EL (cell line): ENCODE measurements around the gene RNF41.
A peak's percentile ranks its signal among the peaks of the same experiment; 100 is the strongest.

ENCODE experiments used
- DNase-seq: peaks from one replicate; pipeline ENCODE4 v3.0.0-alpha.2; 2016

Gene RNF41

DNA sequence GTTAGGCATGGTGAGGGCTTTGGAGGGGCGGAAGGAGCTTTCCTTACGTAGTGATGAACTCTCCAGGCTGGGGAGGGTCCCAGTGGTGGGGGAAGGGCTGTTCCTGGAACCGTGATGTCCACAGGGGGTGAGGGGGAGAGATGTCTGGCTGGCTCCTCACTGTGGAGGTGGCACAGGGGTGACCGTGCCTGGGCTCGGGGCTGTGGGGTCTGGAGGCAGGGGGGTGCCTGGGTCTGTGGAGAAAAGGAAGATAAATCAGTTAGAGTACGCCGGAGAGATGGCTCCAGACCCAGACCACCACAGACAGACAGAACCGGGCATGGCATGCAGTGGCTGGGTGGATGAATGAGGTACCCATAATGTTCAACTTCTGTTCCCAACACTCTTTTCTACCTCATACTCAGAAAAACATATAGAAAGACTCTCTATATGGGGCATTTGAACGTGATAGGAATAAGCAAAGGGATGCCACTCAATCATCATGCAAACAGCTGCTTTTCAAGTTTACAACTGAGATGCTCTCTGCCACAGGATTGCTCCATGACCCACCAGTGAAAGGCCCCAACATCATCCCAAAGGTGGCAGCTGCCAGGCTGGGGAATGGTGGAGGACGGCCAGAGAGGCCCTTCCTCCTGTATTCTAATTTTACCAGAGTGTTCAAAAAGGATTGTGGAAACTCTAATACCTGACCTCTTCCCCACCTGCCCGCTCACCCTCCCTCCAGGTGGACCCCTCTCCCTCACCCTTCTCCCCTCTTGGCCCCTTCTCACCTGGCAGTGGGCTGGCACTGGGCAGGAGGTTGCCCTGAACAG, 58.0 kb downstream of the RNF41 start:
- peak; percentile 28 for DNase-seq

DNA sequence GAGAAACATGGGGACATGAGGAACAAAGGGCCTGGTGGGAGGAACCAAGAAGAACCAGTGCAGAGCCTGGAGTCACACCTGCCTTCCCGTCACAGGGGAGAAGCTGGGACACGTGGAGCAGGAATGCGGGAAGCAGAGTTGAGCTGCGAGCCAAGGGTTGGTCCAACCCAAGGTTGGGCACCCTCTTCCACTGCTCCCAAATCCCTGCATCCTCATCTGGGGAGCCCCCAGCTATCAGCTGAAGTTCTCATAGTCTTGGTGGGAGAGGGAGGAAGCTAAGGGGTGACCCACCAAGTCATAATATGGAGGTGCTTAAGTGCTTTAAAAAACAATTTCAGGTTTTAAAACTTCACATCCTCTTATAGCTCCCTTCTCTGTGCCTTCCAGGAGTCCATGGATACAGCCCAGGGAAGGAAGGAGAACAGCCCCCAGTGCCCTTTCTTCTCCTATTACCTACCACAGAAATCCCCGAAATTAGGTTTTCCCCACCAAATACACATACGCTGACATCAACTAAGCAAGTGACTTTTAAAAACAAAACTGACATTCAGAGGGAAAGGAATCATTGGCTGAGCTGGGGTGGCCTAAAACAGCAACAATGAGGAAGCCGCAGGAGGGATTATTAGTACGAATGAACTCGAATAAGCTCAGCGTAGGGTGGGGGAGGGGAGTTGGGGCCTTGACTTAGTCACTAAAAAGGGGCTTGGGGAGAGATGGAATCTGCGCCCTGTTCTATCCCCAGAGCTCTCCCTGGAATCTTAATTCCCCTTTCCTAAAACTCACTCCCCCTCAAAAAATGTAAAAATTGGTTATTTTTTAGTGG, 59.0 kb downstream of the RNF41 start:
- DNase-seq: peak; percentile 33

DNA sequence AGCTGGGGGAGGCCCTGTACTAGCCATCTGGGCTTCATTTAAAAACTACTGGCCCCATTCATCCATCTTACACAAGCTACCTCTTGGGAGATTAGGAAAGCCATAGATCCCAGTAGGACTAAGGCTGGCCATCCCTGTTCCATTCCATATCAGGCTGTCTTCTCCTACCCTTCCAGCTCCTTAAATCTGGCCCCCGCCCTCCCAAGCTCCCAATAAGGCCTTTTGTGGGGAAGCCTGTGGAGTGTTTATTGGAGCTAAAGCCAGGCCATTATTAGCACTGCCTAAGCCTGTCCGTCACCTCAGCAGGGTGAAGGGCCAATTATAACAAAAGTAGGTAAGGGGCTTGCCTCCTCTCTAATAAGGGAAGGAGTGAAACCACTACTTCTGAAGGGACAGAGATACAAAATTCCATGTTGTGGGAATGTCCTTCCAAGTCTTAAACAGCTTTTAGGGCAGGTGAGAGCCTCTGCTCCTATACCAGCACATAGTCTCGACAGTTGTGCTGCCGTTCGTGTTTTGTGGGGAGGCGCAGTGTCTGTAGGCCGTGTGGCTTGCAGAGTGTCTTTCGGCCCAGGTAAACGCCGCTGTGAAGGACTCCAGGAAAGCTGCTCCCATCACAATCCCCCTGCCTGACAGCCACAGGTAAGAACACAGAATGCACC, 59.9 kb downstream of the RNF41 start:
- peak; percentile 23 for DNase-seq

DNA sequence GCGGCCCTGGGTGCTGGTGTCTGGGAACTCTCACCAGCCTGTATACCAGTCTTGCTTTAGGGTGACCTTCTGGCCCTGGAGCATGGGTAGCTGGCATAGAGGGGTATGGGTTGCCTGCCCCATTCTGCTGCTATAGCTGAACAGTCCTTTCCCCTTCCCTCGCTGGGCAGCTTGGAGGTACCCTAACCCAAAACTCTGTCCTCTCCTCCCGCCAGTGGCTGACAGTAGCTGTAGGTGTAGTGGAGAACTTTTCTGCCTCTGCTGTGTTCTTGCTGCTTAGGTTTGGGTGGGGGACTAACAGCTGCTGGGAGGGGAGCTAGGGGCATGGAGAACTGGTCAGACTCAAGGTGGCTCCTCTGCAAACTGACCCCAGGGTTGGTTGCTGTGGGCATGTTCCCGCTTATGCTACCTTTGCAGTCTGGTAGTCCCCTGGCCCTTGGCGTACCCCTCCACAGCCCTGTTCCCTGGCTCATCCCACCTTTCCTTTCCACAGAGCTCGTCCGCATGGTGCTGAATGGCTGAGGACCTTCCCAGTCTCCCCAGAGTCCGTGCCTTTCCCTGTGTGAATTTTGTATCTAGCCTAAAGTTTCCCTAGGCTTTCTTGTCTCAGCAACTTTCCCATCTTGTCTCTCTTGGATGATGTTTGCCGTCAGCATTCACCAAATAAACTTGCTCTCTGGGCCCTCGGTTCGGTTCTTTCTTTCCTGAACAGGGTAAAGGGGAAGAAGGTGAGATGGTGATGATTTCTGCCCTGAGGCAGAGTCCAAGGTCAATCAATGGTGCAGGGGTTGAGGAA, 60.6 kb downstream of the RNF41 start:
- DNase-seq: no peak

DNA sequence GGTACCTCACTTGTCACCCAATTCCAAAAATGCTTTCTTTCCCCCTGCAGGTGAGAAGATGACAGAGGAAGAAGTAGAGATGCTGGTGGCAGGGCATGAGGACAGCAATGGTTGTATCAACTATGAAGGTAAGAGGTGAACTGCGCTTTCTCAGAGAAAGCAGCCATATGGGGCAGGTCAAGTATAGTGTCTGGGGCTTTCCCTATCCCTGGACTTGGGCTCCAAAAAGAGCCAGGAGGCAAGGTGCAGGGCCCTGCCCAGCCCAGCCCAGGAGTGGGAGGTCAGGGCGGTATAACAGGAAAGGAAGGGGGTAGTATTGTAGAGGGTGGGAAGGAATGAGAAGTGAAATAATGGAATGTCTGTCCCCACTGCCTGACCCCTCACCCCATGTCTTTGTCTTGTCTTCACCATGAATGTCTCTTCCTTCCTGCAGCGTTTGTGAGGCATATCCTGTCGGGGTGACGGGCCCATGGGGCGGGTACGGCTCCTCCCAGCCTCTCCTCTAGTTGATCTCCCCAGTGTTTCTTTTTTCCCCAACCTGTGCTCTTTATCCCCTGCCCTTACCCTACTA, 61.4 kb downstream of the RNF41 start:
- peak; percentile 70 for DNase-seq

DNA sequence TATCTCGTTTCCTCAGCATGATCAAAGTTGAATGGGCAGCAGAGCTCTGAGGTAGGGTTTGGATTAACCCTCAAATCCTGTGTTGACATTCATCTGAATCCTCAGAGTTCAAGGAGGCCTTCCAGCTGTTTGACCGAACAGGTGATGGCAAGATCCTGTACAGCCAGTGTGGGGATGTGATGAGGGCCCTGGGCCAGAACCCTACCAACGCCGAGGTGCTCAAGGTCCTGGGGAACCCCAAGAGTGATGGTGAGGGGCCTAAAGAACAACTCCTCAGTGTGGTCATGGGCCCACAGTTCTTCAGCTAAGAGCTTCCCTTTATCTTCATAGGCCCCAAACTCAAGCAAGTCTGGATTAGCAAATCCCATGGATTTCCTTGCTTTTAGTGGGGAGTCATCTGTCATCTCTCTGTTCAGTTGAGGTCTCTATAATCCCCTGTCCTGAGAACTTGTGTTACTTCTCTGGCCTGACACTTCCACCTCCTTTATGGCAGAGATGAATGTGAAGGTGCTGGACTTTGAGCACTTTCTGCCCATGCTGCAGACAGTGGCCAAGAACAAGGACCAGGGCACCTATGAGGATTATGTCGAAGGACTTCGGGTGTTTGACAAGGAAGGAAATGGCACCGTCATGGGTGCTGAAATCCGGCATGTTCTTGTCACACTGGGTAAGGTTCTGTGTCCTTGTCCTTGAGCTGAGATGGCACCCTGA, 62.1 kb downstream of the RNF41 start:
- peak; percentile 9 for DNase-seq

DNA sequence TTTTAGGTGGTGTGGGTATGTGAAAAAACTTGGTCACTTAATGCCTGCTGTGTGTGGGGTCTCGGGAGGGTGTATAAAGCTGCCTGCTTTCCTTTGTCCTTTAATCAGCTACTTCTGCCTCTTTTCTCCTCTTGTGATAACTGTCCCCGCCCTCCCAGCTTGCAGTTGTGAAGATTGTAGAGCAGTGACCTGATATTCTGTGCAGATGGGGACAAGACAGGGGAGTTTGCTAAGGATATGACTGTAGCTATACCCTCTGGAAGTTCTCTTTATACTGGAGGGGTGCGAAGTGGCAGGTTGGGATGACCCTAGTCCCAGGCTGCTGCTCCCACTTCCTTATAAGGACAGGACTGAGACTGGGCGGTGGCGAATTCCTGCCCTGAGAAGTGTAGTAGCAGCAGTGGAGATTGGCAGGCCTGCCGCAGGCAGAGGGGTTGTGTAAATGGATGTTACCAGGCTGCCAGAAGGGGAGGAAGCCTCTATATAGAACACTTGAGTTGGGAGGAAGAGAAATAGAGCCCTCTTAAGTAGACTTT, 62.7 kb downstream of the RNF41 start:
- DNase-seq: peak; percentile 74

DNA sequence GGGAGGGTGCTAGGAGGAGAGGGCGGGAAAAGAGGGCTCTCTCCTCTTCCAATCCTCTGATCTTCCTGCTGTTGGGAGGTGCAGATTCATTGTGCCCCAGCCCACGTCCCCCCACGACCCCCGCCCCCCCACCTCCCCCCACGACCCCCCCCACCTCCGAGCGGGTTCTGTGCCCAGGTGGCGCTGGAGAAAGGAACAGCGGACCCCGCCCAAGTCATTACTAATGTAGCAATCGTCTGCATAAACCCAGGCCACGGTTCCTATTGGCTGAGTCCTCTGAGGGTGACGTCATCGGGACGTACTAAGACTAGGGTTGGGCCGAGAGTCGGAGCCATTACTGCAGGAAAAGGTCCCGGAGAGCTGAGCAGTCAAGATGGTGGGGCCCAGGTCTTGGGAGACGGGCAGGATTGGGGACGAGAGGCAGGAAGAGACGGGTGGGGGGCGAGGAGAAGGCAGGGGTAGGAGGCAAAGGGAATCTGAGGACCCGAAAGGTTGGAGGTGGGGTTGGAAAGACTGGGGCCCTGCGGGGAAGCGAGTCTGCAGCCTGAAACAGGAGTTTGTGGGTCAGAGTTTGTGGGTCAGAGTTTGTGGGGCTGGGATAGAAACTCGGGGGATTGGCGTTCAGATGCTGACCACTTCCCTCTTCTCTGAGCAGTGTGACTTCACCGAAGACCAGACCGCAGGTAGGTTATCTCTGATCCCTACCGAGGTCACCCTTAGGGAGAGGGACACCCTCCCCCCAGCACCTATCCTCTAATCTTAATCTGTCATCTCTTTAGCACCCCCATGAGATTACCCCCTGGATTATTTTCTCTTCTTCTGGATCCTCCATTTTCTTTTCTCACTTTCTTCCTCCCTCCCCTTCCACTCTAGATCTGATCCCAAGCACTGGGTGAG, 63.4 kb downstream of the RNF41 start, which contains the start of gene MYL6:
Gene MYL6, plus strand, starts transcription at position 331 of the 897 bp plus-strand sequence. Its CDS starts 43 bp downstream, at position 374.
- DNase-seq: peak; percentile 98

DNA sequence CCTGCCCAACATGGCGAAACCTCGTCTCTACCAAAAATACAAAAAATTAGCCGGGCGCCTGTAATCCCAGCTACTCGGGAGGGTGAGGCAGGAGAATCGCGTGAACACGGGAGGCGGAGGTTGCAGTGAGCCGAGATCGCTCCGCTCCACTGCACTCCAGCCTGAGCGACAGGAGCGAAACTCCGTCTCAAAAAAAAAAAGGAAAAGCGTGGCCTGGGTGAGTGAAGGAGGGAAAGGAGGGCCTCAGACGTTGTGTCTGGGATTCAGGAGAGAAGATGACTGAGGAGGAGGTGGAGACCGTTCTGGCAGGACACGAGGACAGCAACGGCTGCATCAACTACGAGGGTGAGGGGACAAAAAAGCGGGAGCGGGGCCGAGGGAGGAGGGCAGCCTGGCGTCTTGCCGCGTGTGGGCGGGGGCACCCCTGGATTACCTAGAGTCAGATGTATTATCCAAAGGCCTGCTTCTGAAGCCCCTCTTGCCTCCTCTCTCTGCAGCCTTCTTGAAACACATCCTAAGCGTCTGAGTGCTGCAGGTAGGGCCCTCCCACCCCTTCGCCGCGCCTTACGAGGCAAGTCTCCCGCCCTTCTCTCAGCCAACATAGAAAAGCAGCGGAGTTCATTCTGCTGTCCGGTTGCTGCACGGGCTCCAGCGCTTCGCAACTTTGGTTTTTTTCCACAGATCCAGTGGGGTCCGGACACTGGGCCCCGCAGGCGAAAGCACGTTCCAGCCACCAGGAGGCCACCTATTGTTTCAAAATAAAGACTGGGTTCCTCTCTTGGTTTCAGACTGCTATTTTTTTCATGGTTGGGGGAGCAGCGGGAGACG, 64.3 kb downstream of the RNF41 start:
- peak; percentile 92 for DNase-seq

DNA sequence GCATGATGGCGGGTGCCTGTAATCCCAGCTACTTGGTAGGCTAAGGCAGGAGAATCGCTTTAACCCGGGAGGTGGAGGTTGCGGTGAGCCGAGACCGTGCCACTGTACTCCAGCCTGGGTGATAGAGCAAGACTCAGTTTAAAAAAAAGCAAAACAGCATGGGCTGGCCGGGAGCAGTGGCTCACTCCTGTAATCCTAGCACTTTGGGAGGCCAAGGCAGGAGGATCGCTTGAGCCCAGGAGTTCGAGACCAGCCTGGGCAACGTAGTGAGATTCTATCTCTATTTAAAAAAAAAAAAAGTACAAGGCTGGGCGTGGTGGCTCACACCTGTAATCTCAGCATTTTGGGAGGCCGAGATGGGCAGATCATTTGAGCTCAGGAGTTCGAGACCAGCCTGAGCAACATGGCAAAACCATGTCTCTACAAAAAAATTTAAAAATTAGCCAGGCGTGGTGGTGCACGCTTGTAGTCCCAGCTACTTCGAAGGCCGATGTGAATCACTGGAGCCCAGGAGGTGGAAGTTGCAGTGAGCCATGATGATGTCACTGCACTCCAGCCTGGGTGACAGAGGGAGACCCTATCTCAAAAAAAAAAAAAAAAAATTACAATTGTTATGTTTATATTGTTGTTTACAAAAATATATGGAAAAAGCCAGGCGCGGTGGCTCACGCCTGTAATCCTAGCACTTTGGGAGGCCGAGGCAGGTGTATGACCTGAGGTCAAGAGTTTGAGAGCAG, 65.1 kb downstream of the RNF41 start:
- peak; percentile 57 for DNase-seq

DNA sequence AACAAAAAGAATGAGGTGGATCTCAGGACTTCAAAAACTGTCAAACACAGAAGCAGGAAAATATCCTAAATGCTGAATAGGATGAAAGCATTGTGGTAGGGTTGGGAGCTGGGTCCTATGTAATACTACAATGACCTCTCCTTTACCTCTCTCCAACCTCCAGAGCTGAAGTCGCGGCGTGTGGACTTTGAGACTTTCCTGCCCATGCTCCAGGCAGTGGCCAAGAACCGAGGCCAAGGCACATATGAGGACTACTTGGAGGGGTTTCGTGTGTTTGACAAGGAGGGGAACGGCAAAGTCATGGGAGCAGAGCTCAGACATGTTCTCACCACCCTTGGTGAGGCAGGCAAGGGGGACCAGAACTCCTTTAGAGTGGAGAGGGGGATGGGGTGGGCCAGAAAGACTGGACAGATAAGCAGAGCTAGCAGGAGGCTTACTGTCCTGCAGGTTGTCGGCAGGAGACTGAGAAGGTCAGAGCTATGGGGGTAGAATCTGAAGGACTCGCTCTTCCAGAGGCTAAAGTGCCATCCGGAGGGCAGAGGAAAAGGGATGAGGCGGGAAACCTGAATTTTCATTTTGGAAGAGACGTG, 66.4 kb downstream of the RNF41 start:
- no peak for DNase-seq

DNA sequence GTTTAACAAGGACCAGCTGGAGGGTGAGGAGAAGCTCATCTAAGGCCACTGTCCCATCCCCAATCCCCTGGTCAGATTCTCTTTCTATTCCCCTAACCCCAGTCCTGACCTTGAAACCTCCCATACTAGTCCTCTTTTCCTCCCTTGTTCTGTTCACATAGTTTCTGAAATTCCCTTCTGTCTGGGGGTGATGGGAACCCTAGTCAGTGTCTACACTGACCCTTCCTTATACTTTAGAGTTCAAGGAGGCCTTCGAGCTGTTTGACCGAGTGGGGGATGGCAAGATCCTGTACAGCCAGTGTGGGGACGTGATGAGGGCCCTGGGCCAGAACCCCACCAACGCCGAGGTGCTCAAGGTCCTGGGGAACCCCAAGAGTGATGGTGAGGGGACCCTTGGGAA, 66.9 kb downstream of the RNF41 start:
- no peak for DNase-seq

DNA sequence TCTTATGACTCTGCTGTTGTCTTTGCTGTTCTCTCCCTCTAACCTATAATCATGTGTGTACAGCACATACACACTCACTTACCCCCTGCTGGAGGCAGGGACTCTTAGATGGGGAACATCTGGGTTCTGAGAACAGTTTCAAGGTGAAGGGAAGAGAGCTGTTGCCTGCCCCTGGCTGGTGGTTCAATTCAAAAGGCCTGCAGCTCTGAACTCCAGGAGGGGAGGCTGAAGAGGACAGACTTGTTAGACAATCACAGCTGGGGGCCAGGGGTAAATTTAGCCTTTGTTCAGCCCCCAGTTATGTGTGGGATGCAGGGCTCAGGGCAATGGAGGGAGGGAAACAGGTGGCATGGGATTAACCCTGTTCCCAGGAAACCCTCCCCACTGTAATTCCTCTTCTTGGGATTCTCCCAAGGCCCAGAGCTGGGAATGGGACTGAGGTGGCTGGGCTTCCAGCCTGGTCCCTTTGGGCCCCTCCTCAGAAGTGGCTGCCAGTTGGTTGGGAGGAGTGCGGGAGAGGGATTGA, 67.4 kb downstream of the RNF41 start:
- no peak for DNase-seq

DNA sequence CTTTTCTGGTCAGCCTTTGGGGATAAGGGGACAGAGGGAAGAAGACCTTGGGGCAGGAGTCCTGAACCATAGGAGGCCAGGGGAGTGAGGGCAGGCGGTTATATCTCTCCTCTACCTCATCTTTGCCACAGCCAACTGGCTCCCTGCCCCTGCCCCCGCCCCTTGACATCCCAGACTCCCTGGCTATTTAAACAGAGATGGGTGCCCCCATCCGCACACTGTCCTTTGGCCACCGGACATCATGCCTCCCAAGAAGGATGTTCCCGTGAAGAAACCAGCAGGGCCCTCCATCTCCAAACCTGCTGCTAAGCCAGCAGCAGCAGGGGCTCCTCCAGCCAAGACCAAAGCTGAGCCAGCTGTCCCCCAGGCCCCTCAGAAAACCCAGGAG, 68.0 kb downstream of the RNF41 start:
- no peak for DNase-seq

DNA sequence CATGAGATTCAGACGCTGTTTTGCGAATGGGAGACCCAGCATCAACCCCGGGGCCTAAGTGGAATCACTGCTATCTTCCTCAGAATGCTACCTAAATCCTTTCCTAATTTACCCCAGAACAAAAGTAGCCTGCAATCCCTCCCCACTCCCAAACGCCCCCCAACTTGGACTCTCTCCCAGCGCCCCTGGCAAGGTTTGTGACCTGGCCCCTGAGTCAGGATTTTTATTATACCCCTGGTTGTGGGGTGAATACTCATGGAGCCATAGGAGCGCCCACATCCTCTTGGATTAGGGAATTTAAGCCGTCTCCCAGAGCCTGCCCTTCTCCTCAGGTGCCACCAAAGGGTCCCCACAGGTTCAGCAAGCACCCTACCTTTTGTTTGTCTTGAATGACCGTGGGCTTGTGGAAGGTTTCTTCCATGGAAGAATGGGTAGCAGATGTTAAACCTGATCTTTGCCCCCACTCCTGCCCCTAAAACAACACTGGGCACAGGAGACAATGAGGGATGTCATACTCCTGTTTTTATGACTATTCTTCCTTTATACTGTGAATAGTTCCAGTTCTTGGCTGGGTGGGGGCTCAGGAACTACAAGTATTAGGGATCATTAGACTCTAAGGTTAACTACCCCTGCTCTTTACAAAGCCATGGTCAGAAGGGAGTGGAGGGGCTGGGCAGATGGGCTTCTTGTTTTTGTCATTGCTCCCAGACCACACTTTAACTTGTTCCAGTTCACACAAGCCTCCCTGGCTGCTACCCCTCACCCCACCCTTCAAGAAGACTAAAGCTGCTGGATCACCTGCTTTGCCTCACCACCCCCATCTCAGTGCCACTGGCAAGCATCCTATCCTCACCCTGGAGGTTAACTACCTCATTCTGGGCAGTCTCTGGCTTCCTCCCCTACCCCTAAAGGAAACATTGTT, 68.7 kb downstream of the RNF41 start:
- no peak for DNase-seq
